ENCODE measurements around the gene ZDHHC19. TPM values are rescaled to one million over a fixed set of nuclear protein-coding genes. Genes with fewer than 3 reads are reported as not detected.

Gene ZDHHC19
- total and polyA plus RNA-seq, 2 donors (not counting 1 experiment from before 2014, with no cell fraction given) = not detected

GRCh38 chr3:196216089-196216564, 4.9 kb upstream of the ZDHHC19 start, which contains the start of gene SLC51A:
SLC51A (plus strand) TSS chr3:196216534; CDS start chr3:196216713, 179 bp downstream.
- no peaks in the 10 kb centered on the region for H3K36me3 ChIP-seq (ENCODE audit: control insufficient read depth, insufficient read depth, low read length)
- H3K4me1 ChIP-seq (ENCODE audit: control insufficient read depth, extremely low read depth, insufficient read depth, low read length) = peaks cover 5% of the 10 kb centered on the region

DNA sequence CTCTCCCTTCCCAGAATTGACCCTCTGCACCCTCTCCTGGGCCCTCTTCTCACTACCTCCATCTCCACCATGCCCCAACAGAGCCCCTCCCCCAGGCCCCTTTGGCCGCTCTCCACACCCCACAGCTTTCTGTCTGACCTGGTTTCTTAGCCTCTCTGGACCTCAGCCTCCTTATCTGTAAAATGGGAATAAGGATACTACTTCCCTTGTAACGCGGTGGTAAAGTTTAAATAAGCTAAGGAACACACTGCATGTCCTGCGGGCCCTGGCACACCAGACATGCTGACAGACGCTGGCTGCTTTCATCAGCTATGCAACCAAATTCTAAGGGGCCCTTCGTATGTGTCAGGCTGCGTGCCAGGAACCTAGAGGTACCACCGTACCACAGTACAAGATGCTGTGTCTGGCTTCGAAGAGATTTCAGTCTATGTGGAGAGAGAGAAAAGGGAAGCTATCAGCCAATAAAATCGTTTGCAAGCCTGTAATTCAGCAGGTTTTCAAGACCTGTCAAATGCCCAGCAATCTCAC, 4.4 kb upstream of the ZDHHC19 start:
- H2AFZ ChIP-seq (ENCODE audit: low read length) = no peak overlapping the region

More at GRCh38 chr3:196216089-196216564, 4.9 kb upstream of the ZDHHC19 start, which contains the start of gene SLC51A:
- H2AFZ ChIP-seq (ENCODE audit: low read length) = no peak within 1 kb of the TSS
- H3K9ac ChIP-seq (ENCODE audit: insufficient read depth, low read length) = no peak within 1 kb of the TSS
- H4K20me1 ChIP-seq (ENCODE audit: control insufficient read depth, extremely low read depth, insufficient read depth, low read length) = no peaks in the 10 kb centered on the region
- H3K27ac ChIP-seq (ENCODE audit: insufficient read depth, low read length) = no peak within 1 kb of the TSS
- H3K4me2 ChIP-seq (ENCODE audit: extremely low read depth, insufficient read depth, low read length) = no peak within 1 kb of the TSS
- H3K9me3 ChIP-seq (ENCODE audit: control insufficient read depth, insufficient read depth, low read depth, low read length) = no peaks in the 10 kb centered on the region
- no peaks in the 10 kb centered on the region for H3K79me2 ChIP-seq (ENCODE audit: control insufficient read depth, insufficient read depth, low read length)
- H3K4me3 ChIP-seq (replicated peaks in 1 of 4; ENCODE audit: control extremely low read depth in 1 of 4, insufficient read depth in 1 of 4, low read depth in 3 of 4, low read length in 4 of 4) = no peak within 1 kb of the TSS
- DNase-seq (ENCODE audit: low read depth in 2 of 2) = no peak
- peaks cover 7% of the 10 kb centered on the region for H3K27me3 ChIP-seq (ENCODE audit: control insufficient read depth, insufficient read depth, low read length)
- no peak for TF ChIP-seq CTCF (conservative IDR thresholded peaks at IDR 0.05 in 1 of 2, IDR thresholded peaks at IDR 0.05 in 1 of 2; ENCODE audit: low read depth in 1 of 2, low read length in 2 of 2)
- no peak for TF ChIP-seq EZH2 (IDR thresholded peaks at IDR 0.05; ENCODE audit: low read length, missing control alignments)

More for the DNA sequence above, 4.4 kb upstream of the ZDHHC19 start:
- H3K27me3 ChIP-seq (ENCODE audit: control insufficient read depth, insufficient read depth, low read length) = peaks cover 7% of the 10 kb centered on the region
- H3K79me2 ChIP-seq (ENCODE audit: control insufficient read depth, insufficient read depth, low read length) = no peaks in the 10 kb centered on the region
- H3K4me1 ChIP-seq (ENCODE audit: control insufficient read depth, extremely low read depth, insufficient read depth, low read length) = peaks cover 5% of the 10 kb centered on the region
- no peaks in the 10 kb centered on the region for H3K9me3 ChIP-seq (ENCODE audit: control insufficient read depth, insufficient read depth, low read depth, low read length)
- H3K4me3 ChIP-seq (replicated peaks in 1 of 4; ENCODE audit: control extremely low read depth in 1 of 4, insufficient read depth in 1 of 4, low read depth in 3 of 4, low read length in 4 of 4) = no peak overlapping the region
- no peak overlapping the region for H3K27ac ChIP-seq (ENCODE audit: insufficient read depth, low read length)
- no peaks in the 10 kb centered on the region for H4K20me1 ChIP-seq (ENCODE audit: control insufficient read depth, extremely low read depth, insufficient read depth, low read length)
- no peaks in the 10 kb centered on the region for H3K36me3 ChIP-seq (ENCODE audit: control insufficient read depth, insufficient read depth, low read length)
- no peak for DNase-seq (ENCODE audit: low read depth in 2 of 2)
- no peak overlapping the region for H3K4me2 ChIP-seq (ENCODE audit: extremely low read depth, insufficient read depth, low read length)
- no peak overlapping the region for H3K9ac ChIP-seq (ENCODE audit: insufficient read depth, low read length)
- TF ChIP-seq EZH2 (IDR thresholded peaks at IDR 0.05; ENCODE audit: low read length, missing control alignments) = no peak
- no peak for TF ChIP-seq CTCF (conservative IDR thresholded peaks at IDR 0.05 in 1 of 2, IDR thresholded peaks at IDR 0.05 in 1 of 2; ENCODE audit: low read depth in 1 of 2, low read length in 2 of 2)
